ENCODE results near the gene CRACDL.

CRACDL gene

DNA sequence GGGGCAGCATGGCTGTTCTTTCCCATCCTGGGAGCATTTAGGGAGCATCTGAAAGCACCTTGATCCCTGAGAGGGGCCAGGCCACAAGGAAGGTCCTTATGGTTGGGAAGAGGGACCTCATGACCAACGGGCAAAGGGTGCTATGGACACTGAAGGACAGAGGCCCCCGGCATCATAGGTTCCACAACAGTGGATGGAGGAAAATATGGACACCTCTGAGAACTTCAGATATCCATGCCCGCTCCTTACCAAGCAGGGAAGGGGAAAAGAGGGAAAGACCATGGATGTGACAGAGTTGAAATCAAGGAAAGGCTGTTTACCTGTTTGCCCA is 111.0 kb downstream of the CRACDL start:
- no peak for DNase-seq (ENCODE audit: low spot score)

DNA sequence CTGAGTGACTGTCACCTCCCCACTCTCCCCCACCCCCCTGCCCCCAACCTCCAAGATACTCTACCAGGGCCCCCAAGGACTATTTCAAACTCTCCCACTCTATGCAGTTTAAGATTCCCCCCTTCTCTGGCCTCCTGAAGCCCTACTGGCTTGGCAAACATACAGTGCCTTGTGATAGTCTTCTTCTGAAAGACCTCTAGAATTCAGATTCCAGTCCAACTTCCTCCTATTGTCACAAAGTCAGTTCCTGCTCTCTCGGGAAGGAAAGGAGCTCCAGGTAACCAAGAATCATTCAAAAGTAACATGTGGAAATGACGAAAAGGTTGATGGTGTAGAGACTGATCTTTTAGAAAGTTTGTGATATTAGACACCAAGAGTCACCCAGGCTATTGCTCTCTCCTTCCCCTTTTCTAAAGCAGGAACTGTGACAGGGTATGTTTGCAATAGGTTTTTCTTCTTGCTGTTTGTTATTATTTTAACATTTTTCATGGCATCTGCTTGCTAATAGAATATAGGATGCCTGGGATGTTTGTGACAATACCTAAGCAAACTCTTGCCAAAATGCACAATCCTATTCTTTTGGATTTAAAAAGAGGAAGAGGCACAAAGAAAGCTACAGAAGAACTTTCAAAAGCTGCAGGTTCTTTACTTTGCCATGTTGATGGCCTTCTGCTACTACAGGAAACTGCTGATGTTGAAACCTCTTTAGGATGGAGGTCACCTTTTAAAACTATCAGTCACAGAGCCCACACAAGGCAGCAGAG is 111.6 kb downstream of the CRACDL start:
- DNase-seq (ENCODE audit: low spot score): no peak

DNA sequence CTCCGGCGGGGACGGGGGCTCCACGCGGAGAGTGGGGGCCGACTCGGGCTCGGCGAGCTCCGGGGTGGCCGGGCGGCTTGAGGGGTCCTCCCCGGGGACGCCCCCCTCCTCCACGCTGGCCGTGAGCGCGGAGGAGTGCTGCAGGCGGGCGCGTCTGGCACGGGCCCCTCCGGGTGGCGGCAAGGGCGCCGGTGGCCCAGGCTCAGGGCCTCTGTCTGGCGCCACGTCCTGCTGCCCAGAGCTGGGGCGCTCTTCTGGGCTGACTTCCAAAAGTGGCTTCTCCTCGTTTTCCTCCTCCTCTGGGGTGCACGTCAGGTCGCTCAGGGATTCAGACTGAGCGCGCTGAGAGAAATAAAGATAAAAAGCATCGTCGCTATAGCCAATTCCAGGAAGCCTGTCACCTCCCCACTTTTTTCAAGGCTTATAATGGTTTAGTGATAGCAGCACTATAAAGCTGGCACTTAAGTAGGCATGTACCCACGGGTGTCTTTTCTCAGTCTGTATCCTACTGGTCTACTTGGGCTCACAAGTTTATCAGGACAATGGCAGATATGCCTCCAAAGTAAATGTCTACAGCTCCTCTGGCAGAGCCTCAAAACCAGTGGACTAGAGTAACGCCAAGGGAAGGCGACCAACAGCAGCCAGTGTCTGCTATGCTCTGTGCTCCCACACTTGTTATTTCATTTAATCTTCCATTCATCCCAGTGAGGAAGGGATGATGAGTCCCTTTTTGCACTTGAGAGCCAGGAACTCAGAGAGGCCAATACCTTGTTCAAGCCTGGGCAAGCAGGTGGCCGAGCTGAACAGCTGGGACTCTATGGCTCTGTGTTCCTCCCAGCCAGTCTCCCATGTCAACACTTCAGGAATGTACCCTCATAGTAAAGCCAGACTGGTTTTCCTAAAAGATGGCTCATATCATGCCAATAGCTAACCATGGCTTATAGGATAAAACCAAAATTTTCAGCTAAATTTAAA is 112.5 kb downstream of the CRACDL start:
- no peak for DNase-seq (ENCODE audit: low spot score)

DNA sequence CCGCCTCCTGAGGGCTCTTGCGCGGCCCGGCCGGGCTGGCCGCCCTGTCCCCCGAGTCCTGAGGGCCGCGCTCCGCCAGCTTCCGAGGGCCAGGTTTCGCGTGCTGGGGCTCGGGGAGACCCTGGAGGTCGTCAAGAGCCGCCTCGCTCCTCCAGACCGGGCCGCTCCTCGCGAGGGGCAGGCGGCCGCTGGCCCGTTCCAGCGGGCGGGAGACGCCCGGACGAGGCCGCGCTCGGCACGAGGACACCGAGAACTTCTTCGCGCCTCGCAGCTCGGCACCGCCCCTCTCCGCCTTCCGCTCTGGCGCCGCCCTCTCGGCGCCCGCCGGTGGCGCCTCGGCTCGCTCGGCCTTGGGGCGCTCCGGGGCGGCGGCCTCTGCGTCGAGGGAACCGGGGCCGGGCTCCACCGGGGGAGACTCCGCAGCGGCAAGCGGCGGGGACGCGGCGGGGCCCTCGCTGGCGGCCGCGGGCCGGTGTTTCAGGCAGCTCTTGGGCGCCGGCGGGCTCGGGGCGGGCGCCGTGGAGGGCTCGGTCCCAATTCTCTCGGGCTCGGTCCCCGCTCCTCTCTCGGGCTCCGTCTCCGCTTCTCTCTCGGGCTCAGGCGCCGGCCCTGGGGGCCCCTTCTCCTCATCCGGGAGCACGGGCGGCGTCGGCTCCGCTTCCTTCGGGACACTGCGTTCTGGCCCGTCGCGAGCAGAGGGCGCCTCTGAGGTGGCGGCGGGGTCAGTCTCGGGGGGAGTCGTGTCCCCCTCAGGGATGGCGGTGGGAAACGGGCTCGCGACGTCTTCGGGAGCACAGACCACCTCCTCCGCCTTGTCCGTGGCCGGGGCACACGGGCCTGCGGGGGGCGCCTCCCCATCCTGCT is 113.5 kb downstream of the CRACDL start:
- DNase-seq (ENCODE audit: low spot score): no peak

DNA sequence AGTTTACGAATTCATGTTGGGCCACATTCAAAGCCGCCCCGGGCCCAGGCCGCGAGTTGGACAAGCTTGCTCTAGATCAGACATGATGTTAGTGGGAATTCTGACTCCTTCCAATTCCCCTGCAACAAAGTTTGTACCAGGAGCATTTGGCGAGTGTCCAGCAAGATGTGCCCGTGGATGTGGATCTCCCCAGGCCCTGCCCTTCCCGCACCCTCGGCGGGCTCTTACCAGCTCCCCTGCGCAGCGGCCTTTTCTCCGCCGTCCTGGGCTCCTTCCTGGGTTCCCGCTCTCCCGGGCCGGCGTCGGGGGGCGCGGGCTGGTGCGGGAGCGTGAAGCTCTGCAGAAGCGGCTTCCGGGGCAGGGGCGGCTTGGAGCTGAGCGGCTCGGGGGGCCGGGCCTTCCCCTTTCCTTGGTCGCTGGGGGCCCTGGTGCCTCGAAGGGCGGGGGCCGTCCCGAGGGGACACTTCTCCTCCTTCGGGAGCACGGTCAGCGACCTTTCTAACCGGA is 114.3 kb downstream of the CRACDL start:
- no peak for DNase-seq (ENCODE audit: low spot score)

DNA sequence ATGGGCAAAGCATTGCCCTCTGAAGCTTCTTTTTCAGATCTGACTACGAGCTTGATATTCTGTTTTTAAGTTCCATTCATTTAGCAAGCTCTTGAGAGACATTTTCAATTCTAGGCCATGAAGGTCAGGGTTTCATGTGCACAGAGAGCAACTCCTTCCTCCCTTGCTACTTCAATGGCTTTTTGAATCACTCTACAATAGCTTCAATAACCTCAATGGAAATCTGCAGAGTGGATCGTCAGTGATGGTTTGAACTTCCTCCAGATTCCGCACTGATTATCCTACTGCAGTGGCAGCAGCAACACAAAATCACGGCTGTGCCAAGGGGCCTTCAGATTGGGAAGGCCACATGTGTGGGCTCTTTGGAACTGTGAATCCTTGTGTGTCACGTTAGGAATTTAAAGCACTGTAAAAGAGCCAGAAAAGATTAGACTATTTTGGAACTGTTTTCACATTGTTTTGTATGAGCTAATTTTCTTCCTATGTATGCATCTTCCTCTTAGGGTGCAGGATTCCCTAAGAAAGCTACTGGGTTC is 116.7 kb downstream of the CRACDL start:
- no peak for DNase-seq (ENCODE audit: low spot score)

DNA sequence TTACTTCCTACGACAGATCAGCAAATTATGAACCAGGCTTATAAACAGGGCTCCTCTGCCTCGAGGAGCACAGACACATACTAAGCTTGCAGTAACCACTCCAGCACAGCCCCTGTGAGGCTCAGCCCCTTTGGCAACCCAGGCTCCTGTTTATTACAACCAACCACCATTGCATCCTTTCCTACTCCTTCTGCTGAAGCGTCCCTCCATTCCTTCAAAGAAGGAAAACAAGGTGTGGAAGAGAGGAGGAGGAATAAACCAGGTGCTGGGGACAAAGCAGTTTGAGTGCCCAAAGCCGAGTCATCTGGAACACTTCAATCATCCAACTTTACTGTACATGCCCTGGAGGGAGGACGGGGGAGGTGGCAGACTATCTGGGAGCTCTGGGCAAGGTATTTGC is 117.9 kb downstream of the CRACDL start:
- no peak for DNase-seq (ENCODE audit: low spot score)

DNA sequence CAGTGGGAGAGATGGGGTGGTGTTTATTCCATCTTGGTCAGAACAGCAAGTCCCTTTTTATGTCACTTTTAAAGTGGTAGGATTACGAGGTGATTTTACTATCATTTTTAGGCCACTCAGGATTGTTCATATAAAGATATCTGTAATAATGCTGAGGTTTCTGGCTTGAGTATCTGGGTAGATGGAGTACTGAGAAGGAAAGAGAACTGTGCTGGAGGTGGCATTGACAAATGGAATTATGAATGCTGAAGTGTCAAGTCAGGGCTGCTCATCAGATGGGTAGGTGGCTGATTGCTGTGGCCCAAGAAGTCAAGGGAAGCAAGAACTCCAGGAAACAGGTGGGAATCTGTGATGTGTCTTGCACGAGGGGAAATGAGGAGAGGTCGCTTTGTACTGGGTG is 119.7 kb downstream of the CRACDL start:
- no peak for DNase-seq (ENCODE audit: low spot score)

DNA sequence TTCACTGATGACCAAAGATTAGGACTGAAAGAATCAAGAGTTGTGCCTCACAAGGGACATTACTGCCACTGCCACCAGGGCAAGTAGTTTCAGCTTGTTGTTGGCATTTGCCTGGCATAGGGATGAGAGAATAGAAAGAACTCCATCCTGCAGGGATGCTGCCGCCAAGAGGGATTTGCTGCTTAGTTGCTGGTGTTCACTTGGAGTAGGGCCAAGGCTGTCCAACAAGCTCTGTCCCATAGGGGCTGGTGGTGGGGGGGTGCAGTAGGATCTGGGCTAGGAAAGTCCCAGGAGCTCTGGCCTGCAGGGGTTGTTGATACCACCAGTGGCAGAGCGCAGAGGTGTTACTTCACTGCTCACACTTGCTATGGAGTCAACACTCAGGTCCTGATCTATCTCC is 120.2 kb downstream of the CRACDL start:
- DNase-seq (ENCODE audit: low spot score): no peak

DNA sequence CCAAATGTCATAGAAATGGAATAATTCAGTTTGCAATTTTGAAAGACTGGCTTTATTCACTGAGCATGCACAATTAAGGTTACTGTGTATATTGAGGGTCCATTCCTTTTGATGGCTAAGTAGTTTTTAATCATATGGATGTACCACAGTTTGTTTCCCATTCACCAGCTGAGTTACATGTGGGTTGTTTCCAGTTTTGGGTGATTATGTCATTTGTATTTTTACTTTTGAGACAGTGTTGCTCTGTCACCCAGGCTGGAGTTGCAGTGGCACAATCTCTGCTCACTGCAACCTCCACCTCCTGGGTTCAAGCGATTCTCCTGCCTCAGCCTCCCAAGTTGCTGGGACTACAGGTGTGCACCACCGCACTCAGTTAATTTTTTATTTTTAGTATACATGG is 124.3 kb downstream of the CRACDL start:
- DNase-seq (ENCODE audit: low spot score): no peak

DNA sequence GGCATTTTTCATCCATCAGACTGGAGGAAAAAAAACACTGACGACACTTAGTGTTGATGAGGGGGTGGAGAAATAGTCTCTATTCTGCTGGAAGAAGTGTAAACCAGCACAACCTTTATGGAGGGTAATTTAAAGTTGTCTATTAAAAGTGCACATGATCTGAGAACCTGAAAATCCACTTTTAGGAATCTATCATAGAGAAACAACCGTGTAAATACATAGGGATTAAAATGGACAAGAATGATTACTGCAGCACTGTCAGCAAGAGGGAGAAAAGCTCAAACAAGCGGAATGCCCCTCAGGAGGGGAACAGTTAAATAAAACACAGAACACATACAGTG is 125.5 kb downstream of the CRACDL start:
- no peak for DNase-seq (ENCODE audit: low spot score)

DNA sequence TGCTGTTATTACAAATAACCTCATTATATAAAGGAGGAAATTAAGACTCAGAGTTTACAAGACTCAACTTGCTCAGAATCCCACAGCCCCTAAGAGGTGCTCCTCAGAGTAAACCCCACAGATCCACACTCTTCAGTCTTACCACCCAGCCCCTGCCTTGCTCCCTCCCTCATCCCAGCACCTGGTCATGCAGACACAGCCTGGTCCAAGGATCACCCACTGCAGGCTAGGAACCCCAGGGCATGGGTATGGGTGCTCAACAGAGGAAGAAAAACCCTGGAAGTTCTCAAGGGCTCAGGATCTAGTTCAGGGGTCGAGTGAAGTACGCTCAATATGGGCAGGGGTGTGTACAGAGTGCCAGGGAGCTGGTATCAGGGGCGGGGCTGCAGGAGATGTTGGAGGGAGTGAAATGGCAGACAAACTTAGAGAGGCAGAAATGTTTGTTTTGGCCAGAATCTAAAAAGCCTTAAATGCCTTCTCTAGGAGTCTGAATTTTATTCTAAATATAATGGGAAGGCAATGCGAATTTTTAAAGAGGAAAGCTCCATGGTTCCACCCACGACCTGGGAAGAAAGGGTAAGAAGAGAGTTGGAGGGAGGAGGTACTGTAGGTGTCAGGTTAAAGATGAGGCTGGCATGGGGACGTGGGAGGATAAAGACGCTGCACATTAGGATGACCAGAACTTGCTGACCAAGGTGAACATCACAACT is 126.0 kb downstream of the CRACDL start:
- no peak for DNase-seq (ENCODE audit: low spot score)

DNA sequence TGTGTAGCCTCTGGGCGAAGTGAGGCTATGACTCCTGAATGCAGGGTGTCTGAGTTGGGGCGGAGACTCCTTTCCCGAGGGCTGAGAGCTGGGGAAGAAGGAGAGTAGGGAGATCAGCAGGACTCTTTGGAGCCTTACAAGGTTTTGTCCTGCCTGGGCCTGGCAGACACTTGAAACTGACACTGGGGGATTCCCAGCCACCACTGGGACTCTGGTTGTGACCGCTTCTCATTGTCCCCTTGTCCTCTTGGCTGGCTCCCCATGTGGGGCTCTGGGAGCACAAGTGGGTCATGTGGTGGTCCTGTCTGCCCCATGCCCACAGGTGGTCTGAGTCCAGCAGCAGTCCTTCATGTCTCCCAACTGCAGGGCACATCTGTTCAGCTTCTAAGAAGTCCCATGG is 126.9 kb downstream of the CRACDL start:
- DNase-seq (ENCODE audit: low spot score): no peak

DNA sequence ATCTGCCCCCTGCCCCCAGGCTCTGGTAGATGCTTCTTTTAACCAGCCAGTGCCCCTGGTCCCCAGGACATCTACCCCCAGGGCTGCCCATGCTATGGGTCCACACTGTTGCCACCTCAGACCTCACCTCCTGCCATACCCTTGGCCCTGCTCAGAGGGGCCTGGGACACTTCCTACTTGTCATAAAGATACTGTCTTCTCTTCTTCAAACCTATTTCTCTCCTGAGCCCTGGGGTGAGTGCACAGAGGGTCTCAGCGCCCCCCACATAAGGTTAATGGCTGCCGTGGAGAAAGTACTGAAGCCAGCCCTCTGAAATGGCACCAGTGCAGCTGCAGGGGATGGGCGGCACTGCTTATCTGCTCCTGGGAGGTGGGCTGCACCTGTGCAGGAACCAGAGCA is 127.5 kb downstream of the CRACDL start:
- no peak for DNase-seq (ENCODE audit: low spot score)

DNA sequence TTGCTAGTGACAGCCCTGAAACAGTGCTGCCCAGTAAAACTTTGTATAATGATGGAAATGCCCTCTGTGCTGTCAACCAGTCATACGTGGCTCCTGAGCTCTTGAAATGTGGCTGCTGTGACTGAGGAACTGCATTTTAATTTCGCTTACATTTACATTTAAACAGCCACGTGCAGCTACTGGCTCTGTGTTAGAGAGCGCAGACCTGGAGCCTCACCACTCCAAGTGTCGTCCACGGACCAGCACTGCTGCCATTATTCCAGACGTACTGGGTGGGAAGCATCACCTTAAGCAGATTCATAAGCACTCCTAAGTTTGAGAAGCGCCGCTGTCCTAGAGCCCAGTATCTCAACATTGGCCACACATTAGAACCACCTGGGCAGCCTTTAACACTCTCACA is 128.1 kb downstream of the CRACDL start:
- DNase-seq (ENCODE audit: low spot score): no peak

DNA sequence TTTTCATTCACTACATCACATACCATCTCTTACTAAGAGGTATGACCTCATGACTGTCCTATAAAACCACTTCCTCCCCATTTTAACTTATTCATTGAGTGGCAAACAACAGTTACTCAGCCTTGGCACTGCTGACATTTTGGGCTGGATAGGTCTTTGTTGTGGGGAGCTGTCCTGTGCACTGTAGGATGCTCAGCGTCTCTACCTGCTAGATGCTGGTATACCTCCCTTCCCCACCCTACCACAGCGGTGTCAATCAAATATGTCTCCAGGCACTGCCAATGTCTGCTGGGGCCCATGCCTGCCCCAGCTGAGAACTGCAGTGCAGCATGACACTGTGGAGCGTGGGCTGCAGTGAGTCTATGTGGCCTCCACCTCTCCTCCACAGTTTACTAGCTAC is 128.8 kb downstream of the CRACDL start:
- no peak for DNase-seq (ENCODE audit: low spot score)

DNA sequence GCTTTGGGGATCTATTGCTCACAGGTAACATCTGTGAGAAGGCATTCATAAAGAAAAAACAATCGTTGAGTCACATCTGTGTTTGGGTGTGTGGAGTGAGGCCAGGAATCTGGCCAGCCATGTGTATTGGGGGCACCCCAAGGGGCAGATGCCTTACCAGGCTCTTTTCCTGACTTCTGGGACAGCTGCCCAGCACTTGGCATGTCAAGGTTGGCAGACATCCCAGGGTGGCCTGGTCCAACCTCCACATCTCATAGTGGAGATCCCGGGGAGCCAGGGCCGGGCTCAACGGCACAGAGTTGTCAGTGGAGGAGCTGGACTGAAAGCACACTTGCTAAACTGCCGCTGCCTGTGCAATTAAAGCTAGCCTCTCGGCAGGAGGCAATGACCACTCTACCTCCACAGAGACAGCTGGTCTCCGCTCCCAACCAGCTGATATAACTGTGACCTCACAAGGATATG is 129.8 kb downstream of the CRACDL start:
- DNase-seq (ENCODE audit: low spot score): no peak

DNA sequence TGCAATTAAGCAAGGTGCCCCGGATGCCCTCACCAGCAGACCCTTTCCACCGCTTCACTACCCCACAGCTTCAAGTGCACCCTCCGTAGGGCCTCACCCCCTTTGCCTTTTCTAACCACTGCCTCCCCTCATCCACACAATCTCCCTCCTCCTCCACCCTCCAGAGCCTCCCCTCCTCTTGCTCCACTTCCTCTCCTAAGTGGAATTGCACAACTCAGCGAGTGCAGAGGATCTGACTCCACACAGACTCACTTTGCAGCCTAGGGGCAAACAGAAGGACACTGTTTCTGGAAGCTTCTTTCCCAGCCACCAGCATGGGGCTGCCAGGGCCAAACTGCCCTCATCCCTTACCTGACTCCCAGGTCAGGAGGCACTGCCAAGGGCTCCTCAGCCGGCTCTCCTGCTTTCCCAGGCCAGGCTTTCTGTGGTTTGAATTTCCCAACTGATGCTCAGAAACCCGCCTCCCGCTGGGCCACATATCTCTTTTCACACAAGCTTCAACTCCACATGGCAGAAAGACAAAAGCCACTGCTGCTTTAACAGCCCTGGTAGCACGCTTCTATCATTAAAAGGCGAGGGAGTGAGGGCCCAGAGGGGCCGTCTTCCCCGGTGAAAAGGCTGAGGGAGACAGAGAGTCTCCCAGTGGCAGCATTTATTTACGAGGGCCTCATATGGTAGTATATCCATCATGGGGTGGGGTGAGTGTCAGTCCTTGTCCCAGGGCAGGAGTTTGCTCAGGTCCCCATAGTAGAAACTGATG is 130.4 kb downstream of the CRACDL start:
- no peak for DNase-seq (ENCODE audit: low spot score)

DNA sequence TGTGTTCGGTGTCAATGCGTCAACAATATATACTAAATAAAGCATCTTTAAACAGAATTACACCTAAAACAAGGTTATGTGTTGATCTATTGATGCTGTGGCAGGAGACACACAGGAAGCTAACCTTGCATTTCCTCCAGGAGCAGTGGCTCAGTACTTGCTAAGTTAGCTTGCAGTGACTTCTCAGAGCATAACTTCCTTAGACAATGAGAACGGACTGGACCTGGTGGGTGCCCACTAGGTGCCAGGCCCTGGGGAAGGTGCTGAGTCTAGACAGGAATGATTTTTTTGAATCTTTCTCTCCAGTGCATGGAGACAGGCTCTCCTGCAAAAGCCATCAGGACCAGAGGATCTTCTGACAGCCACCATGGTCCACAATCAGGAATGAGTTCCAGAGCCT is 131.3 kb downstream of the CRACDL start:
- DNase-seq (ENCODE audit: low spot score): no peak

DNA sequence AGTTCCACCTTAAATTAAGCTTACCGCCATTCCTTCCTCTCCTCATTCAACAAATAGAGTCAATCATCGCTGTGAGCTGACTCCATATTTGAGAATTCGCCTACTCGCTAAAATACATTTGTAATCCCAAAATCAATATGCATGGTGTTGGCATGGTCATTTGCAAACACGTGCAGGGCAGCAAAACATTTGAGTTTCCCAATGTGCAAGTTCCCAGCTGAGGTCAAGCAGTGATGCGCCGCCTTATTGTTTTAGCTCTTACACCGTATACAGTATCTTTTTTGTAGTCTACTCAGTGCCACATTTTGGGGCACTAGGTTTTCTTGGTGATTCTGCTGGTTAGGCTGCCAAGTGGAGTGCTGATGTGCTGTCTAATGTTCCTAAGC is 131.8 kb downstream of the CRACDL start:
- no peak for DNase-seq (ENCODE audit: low spot score)
